SH-SY5Y (cell line): Measurements from ENCODE around the gene OR7A10.

Source experiments
- GATA2 ChIP-seq: IDR thresholded peaks from 2 replicates; pipeline ENCODE4 v1.6.1; 2011; ENCODE audit warnings: mild to moderate bottlenecking, low read depth, low read length
- GATA3 ChIP-seq: IDR thresholded peaks from 2 replicates; pipeline ENCODE4 v1.6.1; 2011; ENCODE audit warnings: low read depth, mild to moderate bottlenecking, low read length, moderate library complexity

GRCh38 chr19:14830702-14831101 lies 18.0 kb downstream of the OR7A10 start:
- TF ChIP-seq GATA3 (no peak), GATA2 (no peak)
